Lung microvascular endothelial cell (primary cell): Measurements from ENCODE around the gene KLHL8. TPM values are rescaled to one million over a fixed set of nuclear protein-coding genes. Genes with fewer than 3 reads are reported as not detected.

Experiments used
- DNase-seq, 2 donors: peaks; one replicate each; pipeline versions ENCODE4 v3.0.0 to v3.0.0-alpha.2; 2010; ENCODE audit warnings: low read depth in 2 of 2
- total RNA-seq: library from RNA; depleted of rRNA; stranded (reverse); fragments of >200 nt; gene quantifications from 2 replicates; pipeline ENCODE4 v1.2.1, GENCODE V29; 2014

Gene KLHL8
- total RNA-seq, 1 donor from 2014 or later = 7.9 TPM

- peak in 1 of 2 donors; percentile 18 for DNase-seq
Measured at GRCh38 chr4:87121341-87122065, 98.9 kb downstream of the KLHL8 start.

- DNase-seq = peak; percentile 13 to 78
Measured at GRCh38 chr4:87120411-87121162, 99.8 kb downstream of the KLHL8 start.

GRCh38 chr4:87120010-87120409 lies 100.4 kb downstream of the KLHL8 start:
- no peak for DNase-seq

GRCh38 chr4:87118826-87119225 lies 101.6 kb downstream of the KLHL8 start:
- DNase-seq = peak; percentile 14 to 66

- no peak for DNase-seq
Measured at GRCh38 chr4:87118421-87118820, 102.0 kb downstream of the KLHL8 start.

GRCh38 chr4:87117732-87118075 lies 102.7 kb downstream of the KLHL8 start:
- DNase-seq = no peak

GRCh38 chr4:87117051-87117731 lies 103.2 kb downstream of the KLHL8 start:
- DNase-seq = no peak

- DNase-seq = no peak
Measured at GRCh38 chr4:87116231-87116630, 104.2 kb downstream of the KLHL8 start.

- DNase-seq = no peak
Measured at GRCh38 chr4:87114245-87115062, 106.0 kb downstream of the KLHL8 start.

GRCh38 chr4:87112063-87112462 lies 108.4 kb downstream of the KLHL8 start:
- DNase-seq = peak in 1 of 2 donors; percentile 26

Other genes with a start within 250 kb of the KLHL8 start
- under 0.01 TPM in 2 replicates for gene HSD17B13, start 102.3 kb upstream of the KLHL8 start, total RNA-seq
- gene HSD17B11, start 170.6 kb upstream of the KLHL8 start, total RNA-seq = 31.2 and 35.5 TPM in 2 replicates
- gene NUDT9, start 202.0 kb upstream of the KLHL8 start, total RNA-seq = 10.9 and 14.1 TPM in 2 replicates